ENCODE data around the gene ISOC2.

ISOC2 gene

GRCh38 chr19:55481148-55481793, 19.8 kb upstream of the ISOC2 start:
- Histone ChIP-seq H3K4me1 (ENCODE audit: insufficient read depth, low read length, poor library complexity, severe bottlenecking) (peaks cover 25% of the 10 kb centered on the region), H3K9me3 (ENCODE audit: insufficient read depth, low read depth, low read length) (no peaks in the 10 kb centered on the region), H3K9ac (ENCODE audit: low read depth, low read length, poor library complexity, severe bottlenecking) (no peak overlapping the region), H4K20me1 (ENCODE audit: insufficient read depth, low read length, poor library complexity, severe bottlenecking) (peaks cover 8% of the 10 kb centered on the region), H3K4me3 (ENCODE audit: low read length, poor library complexity, severe bottlenecking) (no peak overlapping the region), H3K36me3 (ENCODE audit: insufficient read depth, low read length) (no peaks in the 10 kb centered on the region), H3K4me2 (ENCODE audit: low read depth, low read length, poor library complexity, severe bottlenecking) (no peak overlapping the region), H3K9me2 (replicated peaks; ENCODE audit: low read depth, low read length) (no peaks in the 10 kb centered on the region), H3K79me2 (ENCODE audit: insufficient read depth, low read length) (peaks cover 19% of the 10 kb centered on the region), H2AFZ (ENCODE audit: low read length) (no peak overlapping the region), H3F3A (ENCODE audit: low read depth) (no peaks in the 10 kb centered on the region), H3K27me3 (ENCODE audit: insufficient read depth, low read length, poor library complexity, severe bottlenecking) (no peaks in the 10 kb centered on the region)
- no peak for TF ChIP-seq EZH2phosphoT487 (IDR thresholded peaks at IDR 0.05; ENCODE audit: borderline replicate concordance)
- no peak for TF ChIP-seq CTCF (conservative IDR thresholded peaks at IDR 0.05; ENCODE audit: low read length)

GRCh38 chr19:55479451-55480230, 18.2 kb upstream of the ISOC2 start:
- H3K36me3 ChIP-seq (ENCODE audit: insufficient read depth, low read length): no peaks in the 10 kb centered on the region
- TF ChIP-seq EZH2phosphoT487 (IDR thresholded peaks at IDR 0.05; ENCODE audit: borderline replicate concordance) (no peak), CTCF (conservative IDR thresholded peaks at IDR 0.05; ENCODE audit: low read length) (no peak)
- no peaks in the 10 kb centered on the region for H3K9me2 ChIP-seq (replicated peaks; ENCODE audit: low read depth, low read length)
- H3K27me3 ChIP-seq (ENCODE audit: insufficient read depth, low read length, poor library complexity, severe bottlenecking): no peaks in the 10 kb centered on the region
- H4K20me1 ChIP-seq (ENCODE audit: insufficient read depth, low read length, poor library complexity, severe bottlenecking): peaks cover 8% of the 10 kb centered on the region
- H3K4me3 ChIP-seq (ENCODE audit: low read length, poor library complexity, severe bottlenecking): no peak overlapping the region
- no peak overlapping the region for H2AFZ ChIP-seq (ENCODE audit: low read length)
- H3K4me2 ChIP-seq (ENCODE audit: low read depth, low read length, poor library complexity, severe bottlenecking): peak overlapping the region; percentile 24
- H3K79me2 ChIP-seq (ENCODE audit: insufficient read depth, low read length): peaks cover 19% of the 10 kb centered on the region
- H3F3A ChIP-seq (ENCODE audit: low read depth): no peaks in the 10 kb centered on the region
- no peaks in the 10 kb centered on the region for H3K9me3 ChIP-seq (ENCODE audit: insufficient read depth, low read depth, low read length)
- peak overlapping the region; percentile 41 for H3K9ac ChIP-seq (ENCODE audit: low read depth, low read length, poor library complexity, severe bottlenecking)
- peaks cover 22% of the 10 kb centered on the region for H3K4me1 ChIP-seq (ENCODE audit: insufficient read depth, low read length, poor library complexity, severe bottlenecking)

- H3K4me3 ChIP-seq (ENCODE audit: low read length, poor library complexity, severe bottlenecking): no peak overlapping the region
- peak overlapping the region; percentile 24 for H3K4me2 ChIP-seq (ENCODE audit: low read depth, low read length, poor library complexity, severe bottlenecking)
Measured at GRCh38 chr19:55479045-55479444, 17.6 kb upstream of the ISOC2 start.

More at GRCh38 chr19:55479045-55479444, 17.6 kb upstream of the ISOC2 start:
- no peak for TF ChIP-seq CTCF (conservative IDR thresholded peaks at IDR 0.05; ENCODE audit: low read length)
- TF ChIP-seq EZH2phosphoT487 (IDR thresholded peaks at IDR 0.05; ENCODE audit: borderline replicate concordance): no peak
- peaks cover 19% of the 10 kb centered on the region for H3K79me2 ChIP-seq (ENCODE audit: insufficient read depth, low read length)
- H3K9me3 ChIP-seq (ENCODE audit: insufficient read depth, low read depth, low read length): no peaks in the 10 kb centered on the region
- H3K4me1 ChIP-seq (ENCODE audit: insufficient read depth, low read length, poor library complexity, severe bottlenecking): peaks cover 17% of the 10 kb centered on the region
- peaks cover 6% of the 10 kb centered on the region for H4K20me1 ChIP-seq (ENCODE audit: insufficient read depth, low read length, poor library complexity, severe bottlenecking)
- H3F3A ChIP-seq (ENCODE audit: low read depth): no peaks in the 10 kb centered on the region
- H3K36me3 ChIP-seq (ENCODE audit: insufficient read depth, low read length): no peaks in the 10 kb centered on the region
- H2AFZ ChIP-seq (ENCODE audit: low read length): no peak overlapping the region
- no peaks in the 10 kb centered on the region for H3K9me2 ChIP-seq (replicated peaks; ENCODE audit: low read depth, low read length)
- H3K27me3 ChIP-seq (ENCODE audit: insufficient read depth, low read length, poor library complexity, severe bottlenecking): no peaks in the 10 kb centered on the region
- peak overlapping the region; percentile 27 for H3K9ac ChIP-seq (ENCODE audit: low read depth, low read length, poor library complexity, severe bottlenecking)
